ENCODE results near the gene TYK2. TPM values are rescaled to one million over a fixed set of nuclear protein-coding genes. Genes with fewer than 3 reads are reported as not detected.
"Not testable (repeated sequence)": the region's sequence is repeated elsewhere in the genome, so short reads cannot be mapped to it uniquely, and the experiment has no call there.

The TYK2 gene
- total RNA-seq, 4 donors from 2014 or later: 112 to 166 (median 125) TPM

GRCh38 chr19:10374931-10375330, 5.4 kb downstream of the TYK2 start:
- Histone ChIP-seq H3K9me3 (no peaks in the 10 kb centered on the region), H3K36me3 (peaks cover 0 to 75% (median 15%) of the 10 kb centered on the region in 3 donors), H3K4me1 (peaks cover 0 to 17% (median 8%) of the 10 kb centered on the region in 4 donors), H3K4me3 (no peak overlapping the region), H3K27ac (no peak overlapping the region), H3K27me3 (no peaks in the 10 kb centered on the region)
- TF ChIP-seq EP300 (IDR thresholded peaks at IDR 0.05): no peak
- no peak for TF ChIP-seq CTCF (IDR thresholded peaks at IDR 0.05)
- TF ChIP-seq POLR2A (IDR thresholded peaks at IDR 0.05): no peak
- 83 to 89% methylated on average over 5 of the region's 5 CpGs for WGBS, 2 donors
- DNase-seq (ENCODE audit: low spot score in 2 of 2): no peak

- 81 to 94% methylated on average over 3 of the region's 3 CpGs for WGBS, 2 donors
Observed at GRCh38 chr19:10372690-10373089, 7.7 kb downstream of the TYK2 start.

GRCh38 chr19:10368101-10368803, 12.1 kb downstream of the TYK2 start:
- TF ChIP-seq CTCF (IDR thresholded peaks at IDR 0.05) (no peak), POLR2A (IDR thresholded peaks at IDR 0.05) (no peak), EP300 (IDR thresholded peaks at IDR 0.05) (no peak)
- no peak for DNase-seq (ENCODE audit: low spot score in 2 of 2)
- no peak overlapping the region for H3K4me3 ChIP-seq
- H3K27ac ChIP-seq: no peak overlapping the region
- WGBS, 2 donors: 94 to 95% methylated on average over 15 of the region's 15 CpGs
- H3K36me3 ChIP-seq: peaks cover 0 to 97% (median 41%) of the 10 kb centered on the region in 3 donors
- H3K27me3 ChIP-seq: no peaks in the 10 kb centered on the region
- peaks cover 0 to 5% (median 0%) of the 10 kb centered on the region in 4 donors for H3K9me3 ChIP-seq
- no peaks in the 10 kb centered on the region for H3K4me1 ChIP-seq

More at GRCh38 chr19:10372690-10373089, 7.7 kb downstream of the TYK2 start:
- Histone ChIP-seq H3K36me3 (peaks cover 0 to 88% (median 15%) of the 10 kb centered on the region in 3 donors), H3K4me3 (no peak overlapping the region), H3K27ac (no peak overlapping the region), H3K9me3 (peaks cover 0 to 5% (median 0%) of the 10 kb centered on the region in 4 donors), H3K4me1 (no peaks in the 10 kb centered on the region), H3K27me3 (no peaks in the 10 kb centered on the region)
- no peak for DNase-seq (ENCODE audit: low spot score in 2 of 2)
- no peak for TF ChIP-seq EP300 (IDR thresholded peaks at IDR 0.05)
- TF ChIP-seq POLR2A (IDR thresholded peaks at IDR 0.05): no peak

- DNase-seq (ENCODE audit: low spot score in 2 of 2); H3K27ac ChIP-seq; H3K4me1 ChIP-seq; H3K9me3 ChIP-seq; H3K27me3 ChIP-seq; H3K4me3 ChIP-seq: not testable (repeated sequence)
- peaks cover 0 to 100% (median 38%) of the 10 kb centered on the region in 3 donors for H3K36me3 ChIP-seq
- WGBS, 2 donors: 94 to 98% methylated on average over 4 of the region's 4 CpGs
Observed at GRCh38 chr19:10366950-10367512, 13.3 kb downstream of the TYK2 start.

- Histone ChIP-seq H3K4me1 (no peaks in the 10 kb centered on the region), H3K27ac (no peak overlapping the region), H3K9me3 (peaks cover 0 to 5% (median 0%) of the 10 kb centered on the region in 4 donors), H3K27me3 (no peaks in the 10 kb centered on the region), H3K4me3 (no peak overlapping the region), H3K36me3 (peaks cover 0 to 100% (median 32%) of the 10 kb centered on the region in 3 donors)
- 95% methylated on average over 22 to 23 of the region's 23 CpGs for WGBS, 2 donors
- TF ChIP-seq EP300 (IDR thresholded peaks at IDR 0.05) (no peak), CTCF (IDR thresholded peaks at IDR 0.05) (no peak), POLR2A (IDR thresholded peaks at IDR 0.05) (no peak)
- no peak for DNase-seq (ENCODE audit: low spot score in 2 of 2)
Observed at GRCh38 chr19:10365518-10365917, 14.9 kb downstream of the TYK2 start.

- TF ChIP-seq POLR2A (IDR thresholded peaks at IDR 0.05) (no peak), CTCF (IDR thresholded peaks at IDR 0.05) (no peak), EP300 (IDR thresholded peaks at IDR 0.05) (no peak)
- Histone ChIP-seq H3K4me1 (no peaks in the 10 kb centered on the region), H3K4me3 (no peak overlapping the region), H3K9me3 (peaks cover 0 to 5% (median 0%) of the 10 kb centered on the region in 4 donors), H3K36me3 (peaks cover 0 to 100% (median 28%) of the 10 kb centered on the region in 3 donors), H3K27ac (no peak overlapping the region), H3K27me3 (no peaks in the 10 kb centered on the region)
- 80 to 91% methylated on average over 15 of the region's 19 CpGs for WGBS, 2 donors
- no peak for DNase-seq (ENCODE audit: low spot score in 2 of 2)
Observed at GRCh38 chr19:10364644-10365043, 15.7 kb downstream of the TYK2 start.

Data from tibial nerve (tissue), 4 donors.